HG03039 (cell line): Measurements from ENCODE around the gene PSPH.
A peak's percentile ranks its signal among the peaks of the same experiment; 100 is the strongest.
"Not testable (repeated sequence)": the region's sequence is repeated elsewhere in the genome, so short reads cannot be mapped to it uniquely, and the experiment has no call there.

ENCODE experiments used
- ATAC-seq: cut with Tn5 transposase; IDR thresholded peaks from one replicate; pipeline ENCODE4 v1.9.1; 2021; ENCODE audit warnings: mild to moderate bottlenecking, moderate library complexity; ENCODE audit not compliant: unreplicated experiment

Gene PSPH

DNA sequence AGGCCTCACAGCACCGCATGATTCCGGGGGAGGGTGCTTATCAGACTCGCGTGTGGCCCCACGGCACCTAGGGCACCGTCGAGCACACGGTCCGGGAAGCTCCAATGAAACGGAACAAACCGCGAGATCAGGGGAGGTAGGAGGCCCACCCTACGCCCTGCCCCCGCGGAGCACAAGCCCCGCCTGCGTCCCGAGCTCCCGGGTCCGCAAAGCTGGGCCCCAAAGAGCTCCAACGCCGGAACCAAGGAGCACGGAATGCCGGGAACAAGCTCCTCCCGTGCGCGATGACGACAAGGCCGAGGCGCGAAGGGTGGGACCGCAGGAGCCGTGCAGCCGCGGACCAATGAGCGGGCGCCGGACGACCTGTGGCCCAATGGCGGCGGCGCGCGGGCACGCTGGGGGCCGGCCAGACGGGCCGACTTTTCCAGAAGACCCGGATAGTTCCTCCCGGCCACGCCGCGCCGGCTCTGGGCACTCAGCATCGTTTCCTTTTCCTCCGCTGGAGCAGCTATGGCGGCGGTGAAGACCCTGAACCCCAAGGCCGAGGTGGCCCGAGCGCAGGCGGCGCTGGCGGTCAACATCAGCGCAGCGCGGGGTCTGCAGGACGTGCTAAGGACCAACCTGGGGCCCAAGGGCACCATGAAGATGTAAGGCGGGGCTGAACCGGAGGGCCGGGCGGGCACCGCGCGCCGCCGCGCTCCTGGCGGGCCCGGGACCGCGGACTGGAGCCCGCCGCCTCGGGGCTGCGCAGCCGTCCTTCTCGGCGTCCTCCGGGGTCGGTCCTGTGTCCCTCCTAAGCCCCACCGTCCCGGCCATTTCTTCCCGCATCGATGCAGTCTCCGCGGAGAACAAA is at the start of gene PSPH, which contains the start of gene CCT6A:
Gene PSPH, minus strand, starts transcription at position 106 of the 853 bp plus-strand sequence. CDS start 30,232 bp downstream, outside the sequence.
Gene CCT6A, plus strand, starts transcription at position 427 of the 853 bp plus-strand sequence. Its CDS starts 84 bp downstream, at position 511.
- ATAC-seq = peak; percentile 94

- ATAC-seq = no peak
Measured at GRCh38 chr7:56099653-56100052, 48.4 kb upstream of the PSPH start.

DNA sequence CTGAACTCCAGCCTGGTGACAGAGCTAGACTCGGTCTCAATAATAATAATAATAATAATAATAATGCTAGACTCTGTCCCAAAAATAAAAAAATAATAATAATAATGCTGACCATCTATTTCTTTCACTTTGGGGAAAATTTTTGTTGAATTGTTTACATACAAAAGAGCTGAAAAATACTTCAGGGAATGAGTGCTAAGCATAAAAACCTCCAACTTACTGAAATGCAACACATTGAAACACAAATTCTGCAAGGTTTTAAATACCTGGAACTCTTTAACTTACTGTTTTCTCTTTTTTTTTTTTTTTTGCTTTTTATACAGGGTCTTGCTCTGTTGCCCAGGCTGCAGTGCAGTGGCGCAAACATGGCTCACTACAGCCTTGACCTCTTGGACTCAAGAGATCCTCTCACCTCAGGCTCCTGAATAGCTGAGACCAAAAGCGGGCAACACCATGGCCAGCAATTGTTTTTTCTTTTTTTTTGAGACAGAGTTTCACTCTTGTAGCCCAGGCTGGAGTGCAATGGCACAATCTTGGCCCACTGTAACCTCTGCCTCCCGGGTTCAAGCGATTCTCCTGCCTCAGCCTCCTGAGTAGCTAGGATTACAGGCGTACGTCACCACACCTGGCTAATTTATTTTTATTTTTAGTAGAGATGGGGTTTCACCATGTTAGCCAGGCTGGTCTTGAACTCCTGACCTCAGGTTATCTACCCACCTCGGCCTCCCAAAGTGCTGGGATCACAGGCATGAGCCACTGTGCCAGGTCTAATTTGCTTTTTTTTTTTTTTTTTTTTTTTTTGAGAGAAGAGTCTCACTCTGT is 47.2 kb upstream of the PSPH start:
- not testable (repeated sequence) for ATAC-seq

DNA sequence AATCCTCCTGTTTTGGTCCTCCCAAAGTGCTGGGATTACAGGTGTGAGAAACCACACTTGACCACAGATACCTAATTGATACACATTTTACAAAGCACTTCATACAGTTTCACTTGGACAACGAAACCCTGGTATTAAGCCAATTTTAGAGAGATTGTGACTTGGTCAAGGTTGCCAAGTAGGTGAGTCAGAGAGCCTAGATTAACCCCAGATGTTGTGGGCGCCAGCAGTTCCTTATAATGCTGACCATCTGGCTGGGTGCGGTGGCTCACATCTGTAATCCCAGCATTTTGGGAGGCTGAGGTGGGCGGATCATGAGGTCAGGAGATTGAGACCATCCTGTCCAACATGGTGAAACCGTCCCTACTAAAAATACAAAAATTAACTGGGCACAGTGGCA is 46.5 kb upstream of the PSPH start:
- no peak for ATAC-seq

DNA sequence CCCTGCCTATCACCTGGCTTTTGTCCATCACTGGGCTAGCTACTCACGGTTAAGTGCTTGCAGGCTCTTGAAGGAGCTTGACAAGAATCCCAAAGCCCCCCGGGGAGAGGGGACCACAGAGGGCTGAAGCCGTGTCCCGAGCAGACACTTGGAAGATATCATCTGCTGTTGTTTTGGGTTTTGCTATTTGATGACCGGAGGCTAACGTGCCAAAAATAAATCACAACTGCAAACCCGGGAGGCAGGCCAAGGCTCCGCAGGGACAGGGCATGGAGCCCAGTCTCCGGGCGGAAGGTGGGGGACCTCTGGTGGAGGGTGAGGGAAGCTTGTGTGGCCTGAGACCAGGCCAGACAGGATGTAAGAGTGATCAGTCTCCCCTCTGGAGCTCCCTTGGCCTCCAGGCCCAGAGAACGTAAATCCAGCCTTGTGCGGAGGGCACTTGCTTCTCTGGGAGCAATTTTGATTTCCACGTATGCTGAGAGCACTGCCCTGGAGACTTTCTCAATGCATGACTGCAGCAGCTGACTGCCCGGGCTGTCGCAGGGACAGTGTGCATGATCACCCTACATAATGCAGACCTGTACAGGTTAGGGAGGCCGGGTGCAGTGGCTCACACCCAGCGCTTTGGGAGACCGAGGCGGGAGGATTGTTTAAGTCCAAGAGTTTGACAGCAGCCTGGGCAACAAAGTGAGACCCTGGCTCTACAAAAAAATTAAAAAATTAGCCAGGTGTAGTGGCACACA is 41.7 kb upstream of the PSPH start, which contains the start of gene PHKG1:
Gene PHKG1, minus strand, starts transcription at position 164 of the 743 bp plus-strand sequence. CDS start 4,011 bp downstream, outside the sequence.
- no peak for ATAC-seq

DNA sequence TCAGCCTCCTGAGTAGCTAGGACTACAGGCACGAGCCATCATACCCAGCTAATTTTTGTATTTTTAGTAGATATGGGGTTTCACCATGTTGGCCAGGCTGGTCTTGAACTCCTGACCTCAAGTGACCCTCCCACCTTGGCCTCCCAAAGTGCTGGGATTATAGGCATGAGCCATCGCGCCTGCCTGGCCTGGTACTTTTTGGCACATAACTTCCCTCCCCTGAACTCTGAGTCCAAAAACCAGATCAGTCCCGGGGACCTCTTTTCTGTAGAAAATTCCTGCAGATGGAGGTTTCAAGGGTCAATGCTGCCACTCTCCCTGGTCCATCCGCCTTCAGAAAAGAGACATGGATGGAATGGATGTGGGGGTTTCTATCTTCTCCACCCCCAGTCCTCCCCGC is 41.1 kb upstream of the PSPH start:
- not testable (repeated sequence) for ATAC-seq

DNA sequence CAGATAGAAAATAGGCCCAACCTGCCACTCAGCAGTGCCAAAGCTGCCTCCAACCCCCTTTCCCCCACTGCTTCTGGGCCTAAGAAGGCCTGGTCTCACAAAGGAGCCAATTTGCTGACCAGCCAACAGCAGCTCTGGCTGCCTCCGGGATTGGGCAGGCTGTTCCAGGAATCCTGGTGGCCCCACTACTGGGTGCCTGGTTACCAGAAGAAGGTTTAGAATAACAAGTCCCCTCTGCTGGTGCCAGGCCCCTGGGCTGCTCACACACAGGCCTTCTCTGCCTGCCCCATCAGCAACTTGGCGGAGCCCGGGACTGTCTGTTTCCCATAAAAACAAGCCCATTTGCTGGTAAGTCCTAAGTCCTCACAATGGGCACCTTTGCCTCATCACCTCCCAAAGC is 40.3 kb upstream of the PSPH start:
- ATAC-seq = no peak

DNA sequence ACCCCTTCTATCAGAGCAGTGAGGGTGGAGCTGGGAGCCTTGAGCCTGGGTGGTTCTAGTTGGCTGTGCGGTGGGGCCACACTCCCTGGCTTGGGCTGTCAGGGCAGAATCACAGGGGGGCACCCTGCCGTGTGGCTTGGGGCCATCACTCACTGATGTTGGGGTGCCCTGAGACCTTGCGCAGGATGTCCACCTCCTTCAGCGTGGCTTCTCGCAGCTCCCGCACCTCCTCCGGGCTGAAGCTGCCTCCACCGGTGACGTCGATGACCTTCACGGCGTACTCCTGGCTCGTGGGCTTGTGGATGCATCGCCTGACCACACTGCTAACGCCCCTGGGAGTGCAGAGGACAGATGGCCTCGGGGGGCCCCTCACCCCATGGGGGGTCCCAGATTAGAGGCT is 36.2 kb upstream of the PSPH start:
- no peak for ATAC-seq

DNA sequence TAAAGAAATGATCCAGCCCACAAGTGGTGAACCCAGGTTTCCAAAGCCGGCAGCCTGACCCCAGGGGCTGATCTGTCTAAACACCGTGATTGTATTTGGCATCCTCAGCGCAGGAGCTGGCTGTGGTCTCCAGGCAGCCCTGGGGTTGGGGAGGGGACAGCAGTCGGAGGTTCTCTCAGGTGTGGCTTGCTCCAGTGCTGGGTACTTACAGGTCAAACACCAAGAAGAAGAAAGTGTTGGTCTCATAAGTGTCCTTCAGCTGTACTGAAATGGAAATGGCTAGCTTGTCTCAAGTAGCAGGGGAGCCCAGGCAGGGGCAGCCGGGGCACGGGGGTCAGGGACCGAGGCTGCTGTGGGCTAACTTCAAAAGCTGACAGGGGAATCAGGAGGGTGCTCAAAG is 35.5 kb upstream of the PSPH start:
- no peak for ATAC-seq

GRCh38 chr7:56083150-56083785 is 32.0 kb upstream of the PSPH start:
- ATAC-seq = no peak

DNA sequence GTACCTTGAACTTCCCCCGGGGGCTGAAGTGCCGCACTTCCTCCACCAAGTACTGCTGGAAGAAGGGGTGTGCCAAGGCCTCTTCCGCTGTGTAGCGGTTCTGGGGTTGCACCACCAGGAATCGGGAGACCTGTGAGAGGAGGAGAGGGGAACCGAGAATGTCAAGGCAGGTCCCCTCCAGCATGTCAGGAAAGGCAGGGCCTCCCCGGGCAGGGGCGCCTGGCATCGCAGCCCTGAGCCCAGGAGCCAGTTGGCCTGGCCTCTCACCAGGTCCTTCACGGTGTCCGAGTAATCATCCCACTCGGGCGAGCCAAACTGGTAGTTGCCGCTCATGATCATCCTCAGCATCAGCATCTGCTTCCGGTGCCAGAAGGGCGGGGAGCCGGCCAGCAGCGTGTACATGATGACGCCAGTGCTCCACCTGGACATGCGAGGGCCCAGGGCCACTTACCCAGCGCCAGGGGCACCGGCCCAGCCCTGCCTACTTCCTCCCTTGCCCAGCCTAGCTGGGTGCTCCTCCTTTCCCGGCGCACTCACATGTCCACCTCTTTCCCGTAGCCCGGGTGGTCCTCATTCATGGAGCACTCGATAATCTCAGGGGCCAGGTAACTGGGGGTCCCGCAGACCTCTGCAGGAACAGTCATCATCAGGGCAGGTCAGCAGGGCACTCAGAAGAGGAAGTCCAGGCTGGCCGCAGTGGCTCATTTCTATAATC is 30.5 kb upstream of the PSPH start:
- no peak for ATAC-seq

GRCh38 chr7:56080726-56081435 is 29.6 kb upstream of the PSPH start:
- ATAC-seq = not testable (repeated sequence)

- ATAC-seq = no peak
Measured at GRCh38 chr7:56079450-56080185, 28.4 kb upstream of the PSPH start.

GRCh38 chr7:56078196-56078595 is 27.0 kb upstream of the PSPH start:
- no peak for ATAC-seq

DNA sequence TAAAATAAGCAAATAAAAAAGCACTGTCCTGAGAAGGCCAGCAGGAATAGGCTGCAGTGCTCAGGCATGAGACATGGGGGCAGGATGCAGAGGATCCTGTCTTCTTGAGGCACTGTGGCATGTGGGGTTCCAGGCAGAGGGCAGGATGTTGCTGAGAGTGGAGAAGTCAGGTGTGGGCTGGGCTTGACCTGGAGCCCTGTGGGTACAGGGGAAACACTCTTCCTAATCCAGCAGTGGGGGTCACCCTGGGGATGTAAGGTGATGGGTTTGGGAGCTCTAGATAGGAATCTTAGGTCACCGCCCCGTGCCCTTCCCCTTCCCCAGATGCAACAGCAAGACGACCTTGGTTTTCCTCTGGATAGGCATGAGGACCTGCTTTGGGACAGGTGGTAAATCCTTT is 26.4 kb upstream of the PSPH start:
- no peak for ATAC-seq

DNA sequence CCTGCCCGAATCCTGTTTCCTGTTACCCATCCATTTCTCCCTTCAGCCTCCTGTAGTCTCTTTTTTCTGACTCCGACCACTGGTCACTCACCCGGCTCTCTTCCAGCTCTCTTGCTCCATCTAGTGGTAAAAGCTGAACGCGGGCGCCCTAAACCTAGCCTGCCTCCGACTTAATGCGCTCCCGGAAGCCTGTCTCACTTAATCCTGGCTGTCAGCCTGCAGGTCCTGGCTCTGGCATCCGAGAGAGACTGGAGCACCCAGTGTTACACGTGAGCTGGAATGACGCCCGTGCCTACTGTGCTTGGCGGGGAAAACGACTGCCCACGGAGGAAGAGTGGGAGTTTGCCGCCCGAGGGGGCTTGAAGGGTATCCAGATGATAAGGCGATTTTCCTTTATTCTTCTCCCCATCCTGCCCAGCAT is 23.1 kb upstream of the PSPH start:
- ATAC-seq = peak; percentile 78

DNA sequence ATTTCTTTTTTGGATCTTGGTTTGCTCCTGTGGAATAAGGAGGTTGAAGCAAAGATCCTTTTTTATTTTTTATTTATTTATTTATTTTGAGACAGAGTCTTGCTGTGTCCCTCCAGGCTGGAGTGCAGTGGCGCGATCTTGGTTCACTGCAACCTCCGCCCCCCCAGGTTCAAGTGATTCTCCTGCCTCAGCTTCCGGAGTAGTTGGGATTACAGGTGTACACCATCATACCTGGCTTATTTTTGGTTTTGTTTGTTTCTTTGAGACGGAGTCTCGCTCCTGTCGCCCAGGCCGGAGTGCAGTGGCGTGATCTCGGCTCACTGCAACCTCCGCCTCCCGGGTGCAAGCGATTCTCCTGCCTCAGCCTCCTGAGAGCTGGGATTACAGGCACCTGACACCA is 15.1 kb upstream of the PSPH start:
- not testable (repeated sequence) for ATAC-seq

DNA sequence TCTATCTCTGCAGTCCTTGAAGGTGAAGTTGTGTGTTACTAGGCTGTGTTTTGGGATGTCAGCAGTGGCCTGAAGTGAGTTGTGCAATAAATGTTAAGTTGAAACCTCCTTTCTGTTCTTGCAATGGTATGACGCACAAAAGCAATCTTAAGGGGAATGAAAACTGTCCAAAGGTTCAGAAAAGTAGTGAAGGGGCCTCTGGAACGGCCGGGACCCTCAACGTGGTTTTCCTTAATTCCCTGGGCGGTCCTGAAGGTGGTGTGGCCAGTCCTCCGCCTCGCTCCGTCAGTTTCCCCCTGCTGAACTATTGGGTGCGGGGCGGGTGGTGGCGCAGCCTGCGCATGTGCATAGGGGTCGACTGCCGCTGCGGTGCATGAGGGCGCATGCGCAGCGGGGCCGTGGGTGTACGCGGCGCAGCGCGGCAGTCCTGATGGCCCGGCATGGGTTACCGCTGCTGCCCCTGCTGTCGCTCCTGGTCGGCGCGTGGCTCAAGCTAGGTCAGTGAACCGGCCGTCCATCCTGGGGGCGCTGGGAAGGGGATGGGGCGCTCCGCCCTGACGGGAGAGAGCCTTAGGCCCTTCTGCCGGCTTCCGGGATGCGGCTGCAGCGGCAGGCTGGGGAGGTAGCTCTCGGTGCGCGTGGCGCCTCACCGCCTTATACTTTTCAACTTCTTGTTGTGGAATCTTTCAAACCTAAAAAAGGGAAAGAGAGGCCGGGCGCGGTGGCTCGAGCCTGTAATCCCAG is 12.8 kb upstream of the PSPH start, which contains the start of gene SUMF2:
Gene SUMF2, plus strand, starts transcription at position 405 of the 744 bp plus-strand sequence. Its CDS starts 26 bp downstream, at position 431.
- peak; percentile 88 for ATAC-seq
